SU-DHL-6 (cell line): ENCODE results near the gene C4orf36.

Experiments used
- H2AFZ ChIP-seq: fragments of 200-600 bp; sonication (generic); 2 replicates; pipeline ENCODE4 v1.6.1; 2014; ENCODE audit warnings: low read depth, mild to moderate bottlenecking, moderate library complexity, mixed read lengths, antibody characterized with exemption, low read length; ENCODE audit not compliant: severe bottlenecking
- H3F3A ChIP-seq: fragments of 200-600 bp; shearing (Covaris generic); 2 replicates; pipeline ENCODE4 v1.6.0; 2016; ENCODE audit warnings: antibody characterized with exemption, mild to moderate bottlenecking; ENCODE audit not compliant: insufficient read depth
- H3K27ac ChIP-seq: fragments of 200-600 bp; sonication (generic); 2 replicates; pipeline ENCODE4 v1.5.1; 2016; ENCODE audit warnings: low read depth, mild to moderate bottlenecking, low read length, moderate library complexity, mixed read lengths
- H3K27me3 ChIP-seq: fragments of 200-600 bp; sonication (generic), shearing (Covaris generic); 2 replicates; pipeline ENCODE4 v1.6.0; 2014; ENCODE audit warnings: mild to moderate bottlenecking, low read length
- H3K36me3 ChIP-seq: fragments of 200-600 bp; sonication (generic); 2 replicates; pipeline ENCODE4 v1.6.1; 2014; ENCODE audit warnings: mild to moderate bottlenecking, low read length, mixed read lengths
- H3K4me2 ChIP-seq: fragments of 300-600, 200-600 bp; shearing (Covaris generic), sonication (generic); 2 replicates; pipeline ENCODE4 v1.6.0; 2014; ENCODE audit warnings: low read length, low read depth, mild to moderate bottlenecking; ENCODE audit not compliant: poor library complexity, severe bottlenecking
- H3K4me3 ChIP-seq: fragments of 200-600 bp; sonication (generic); 2 replicates; pipeline ENCODE4 v1.5.1; 2014; ENCODE audit warnings: antibody characterized with exemption, low read length, mild to moderate bottlenecking, mixed read lengths; ENCODE audit not compliant: insufficient read depth, poor library complexity, severe bottlenecking
- H3K79me2 ChIP-seq: fragments of 200-600 bp; sonication (generic); 2 replicates; pipeline ENCODE4 v1.6.1; 2014; ENCODE audit warnings: mild to moderate bottlenecking, low read length, moderate library complexity; ENCODE audit not compliant: insufficient read depth
- H3K9ac ChIP-seq: fragments of 200-600 bp; sonication (generic); 2 replicates; pipeline ENCODE4 v1.7.0; 2014; ENCODE audit warnings: mild to moderate bottlenecking, low read length
- H3K9me2 ChIP-seq: fragments of 200-600 bp; sonication (generic); replicated peaks from 2 replicates; pipeline ENCODE4 v1.6.1; 2014; ENCODE audit warnings: low read length; ENCODE audit not compliant: insufficient read depth
- H3K9me3 ChIP-seq: fragments of 200-600 bp; sonication (generic); 2 replicates; pipeline ENCODE4 v1.6.1; 2014; ENCODE audit warnings: low read length, mixed read lengths; ENCODE audit not compliant: insufficient read depth
- H4K20me1 ChIP-seq: fragments of 200-600 bp; sonication (generic); 2 replicates; pipeline ENCODE4 v1.6.1; 2014; ENCODE audit warnings: low read depth, mild to moderate bottlenecking, antibody characterized with exemption, low read length, moderate library complexity, mixed read lengths
- CTCF ChIP-seq: fragments of 200-600 bp; sonication (generic); IDR thresholded peaks from one replicate; pipeline ENCODE4 v1.5.1; 2017; ENCODE audit warnings: antibody characterized with exemption, mild to moderate bottlenecking, low read length, moderate library complexity; ENCODE audit not compliant: insufficient read depth, poor library complexity, severe bottlenecking
- EZH2phosphoT487 ChIP-seq: fragments of 200-600 bp; sonication (generic), shearing (Covaris generic); conservative IDR thresholded peaks from 2 replicates; pipeline ENCODE4 v1.6.1; 2018; ENCODE audit warnings: mild to moderate bottlenecking, antibody characterized with exemption, low read length, moderate library complexity, mixed read lengths

The C4orf36 gene

GRCh38 chr4:86853209-86853608, 39.0 kb downstream of the C4orf36 start:
- H3K27ac ChIP-seq = no peak overlapping the region
- no peak overlapping the region for H2AFZ ChIP-seq
- H3K9me2 ChIP-seq = no peaks in the 10 kb centered on the region
- no peaks in the 10 kb centered on the region for H3K36me3 ChIP-seq
- H3K9me3 ChIP-seq = no peaks in the 10 kb centered on the region
- H3K27me3 ChIP-seq = no peaks in the 10 kb centered on the region
- no peaks in the 10 kb centered on the region for H3F3A ChIP-seq
- no peak overlapping the region for H3K4me3 ChIP-seq
- H3K4me2 ChIP-seq = no peak overlapping the region
- H3K9ac ChIP-seq = no peak overlapping the region
- TF ChIP-seq EZH2phosphoT487 (no peak), CTCF (no peak)
- H3K79me2 ChIP-seq = no peaks in the 10 kb centered on the region
- H4K20me1 ChIP-seq = no peaks in the 10 kb centered on the region

GRCh38 chr4:86848732-86849619, 43.2 kb downstream of the C4orf36 start, which contains the start of gene SLC10A6:
TSS of gene SLC10A6 (minus strand) at chr4:86849384. CDS start at chr4:86849115, 269 bp downstream.
- H3K4me2 ChIP-seq = no peak within 1 kb of the TSS

GRCh38 chr4:86848136-86848535, 44.1 kb downstream of the C4orf36 start:
- H3K27ac ChIP-seq = no peak overlapping the region
- H3K36me3 ChIP-seq = no peaks in the 10 kb centered on the region
- no peaks in the 10 kb centered on the region for H3K9me3 ChIP-seq
- no peak overlapping the region for H3K9ac ChIP-seq
- H3K9me2 ChIP-seq = no peaks in the 10 kb centered on the region
- no peak overlapping the region for H3K4me3 ChIP-seq
- TF ChIP-seq EZH2phosphoT487 (no peak), CTCF (no peak)
- H3K79me2 ChIP-seq = no peaks in the 10 kb centered on the region
- no peak overlapping the region for H3K4me2 ChIP-seq
- no peak overlapping the region for H2AFZ ChIP-seq
- H3K27me3 ChIP-seq = no peaks in the 10 kb centered on the region
- H4K20me1 ChIP-seq = no peaks in the 10 kb centered on the region
- H3F3A ChIP-seq = no peaks in the 10 kb centered on the region

More at GRCh38 chr4:86848732-86849619, 43.2 kb downstream of the C4orf36 start, which contains the start of gene SLC10A6:
- Histone ChIP-seq H3K36me3 (no peaks in the 10 kb centered on the region), H2AFZ (no peak within 1 kb of the TSS), H3K9ac (no peak within 1 kb of the TSS), H3K79me2 (no peaks in the 10 kb centered on the region), H3K4me3 (no peak within 1 kb of the TSS), H4K20me1 (no peaks in the 10 kb centered on the region), H3K27me3 (no peaks in the 10 kb centered on the region), H3K9me2 (no peaks in the 10 kb centered on the region), H3K27ac (no peak within 1 kb of the TSS), H3K9me3 (no peaks in the 10 kb centered on the region), H3F3A (no peaks in the 10 kb centered on the region)
- no peak for TF ChIP-seq CTCF
- TF ChIP-seq EZH2phosphoT487 = no peak
